ENCODE measurements around the gene GGT5. TPM values are rescaled to one million over a fixed set of nuclear protein-coding genes. Genes with fewer than 3 reads are reported as not detected.

GGT5 gene
- total and polyA plus RNA-seq, 2 of the 13 experiments (the other 11 are each of a cell fraction or from before 2014, with no cell fraction given): 0.69 to 3.1 TPM

DNA sequence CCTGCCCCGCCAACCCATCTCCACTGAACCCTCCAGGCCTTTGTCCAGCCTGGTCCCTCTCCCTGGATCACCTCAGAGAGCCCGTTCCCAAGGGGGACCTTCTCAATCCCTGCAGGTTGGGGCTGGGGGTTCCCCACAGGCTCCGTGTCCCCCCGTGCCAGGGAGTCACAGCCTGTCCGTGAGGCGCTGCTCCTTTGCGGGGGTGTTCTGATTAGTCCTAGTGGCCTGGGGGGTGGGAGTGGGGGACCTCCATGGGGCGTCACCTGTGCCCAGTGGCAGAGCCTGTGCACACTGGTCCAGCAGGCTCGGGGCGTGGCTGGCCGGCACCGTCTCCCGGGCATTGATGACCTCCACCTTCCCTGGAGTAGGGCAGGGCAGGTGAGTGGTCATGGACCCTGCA, 11.6 kb downstream of the GGT5 start (continued):
- TF ChIP-seq, protein P1, sequence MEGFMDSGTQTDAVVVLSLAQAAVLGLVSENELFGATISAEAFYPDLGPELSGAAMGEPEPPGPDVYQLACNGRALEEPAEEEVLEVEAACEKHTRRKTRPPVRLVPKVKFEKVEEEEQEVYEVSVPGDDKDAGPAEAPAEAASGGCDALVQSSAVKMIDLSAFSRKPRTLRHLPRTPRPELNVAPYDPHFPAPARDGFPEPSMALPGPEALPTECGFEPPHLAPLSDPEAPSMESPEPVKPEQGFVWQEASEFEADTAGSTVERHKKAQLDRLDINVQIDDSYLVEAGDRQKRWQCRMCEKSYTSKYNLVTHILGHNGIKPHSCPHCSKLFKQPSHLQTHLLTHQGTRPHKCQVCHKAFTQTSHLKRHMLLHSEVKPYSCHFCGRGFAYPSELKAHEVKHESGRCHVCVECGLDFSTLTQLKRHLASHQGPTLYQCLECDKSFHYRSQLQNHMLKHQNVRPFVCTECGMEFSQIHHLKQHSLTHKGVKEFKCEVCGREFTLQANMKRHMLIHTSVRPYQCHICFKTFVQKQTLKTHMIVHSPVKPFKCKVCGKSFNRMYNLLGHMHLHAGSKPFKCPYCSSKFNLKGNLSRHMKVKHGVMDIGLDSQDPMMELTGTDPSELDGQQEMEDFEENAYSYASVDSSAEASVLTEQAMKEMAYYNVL (CRISPR knock-in tag; IDR thresholded peaks at IDR 0.05; ENCODE audit: borderline replicate concordance): no peak
- TF ChIP-seq KDM5A (IDR thresholded peaks at IDR 0.05; ENCODE audit: borderline replicate concordance, low read length): no peak
- TF ChIP-seq SMAD3 (CRISPR knock-in tag; IDR thresholded peaks at IDR 0.05): no peak
- no peak for TF ChIP-seq MIER3 (CRISPR knock-in tag; IDR thresholded peaks at IDR 0.05; ENCODE audit: borderline replicate concordance)

DNA sequence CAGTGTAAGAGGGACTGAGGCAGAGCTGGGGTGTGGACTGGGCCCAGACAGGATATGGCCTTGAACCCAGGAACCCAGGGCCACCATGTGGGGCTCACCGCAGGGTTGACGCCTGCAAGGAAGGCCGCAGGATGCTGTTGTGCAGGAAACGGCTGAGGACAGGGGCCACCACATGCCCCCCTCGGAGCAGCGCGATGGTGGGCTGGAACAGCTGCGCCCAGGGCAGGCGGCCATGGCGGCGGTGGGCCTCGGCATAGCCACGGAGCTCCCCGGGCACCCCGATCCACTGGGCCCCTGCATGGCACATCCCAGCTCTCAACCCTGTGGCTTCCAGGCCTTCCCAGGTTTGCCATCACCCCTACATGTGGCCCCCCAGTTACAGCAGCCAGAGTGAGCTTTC, 12.2 kb downstream of the GGT5 start:
- TF ChIP-seq CREM (IDR thresholded peaks at IDR 0.05): no peak
- TF ChIP-seq CREM (CRISPR knock-in tag; IDR thresholded peaks at IDR 0.05): no peak
- TF ChIP-seq, protein P2, sequence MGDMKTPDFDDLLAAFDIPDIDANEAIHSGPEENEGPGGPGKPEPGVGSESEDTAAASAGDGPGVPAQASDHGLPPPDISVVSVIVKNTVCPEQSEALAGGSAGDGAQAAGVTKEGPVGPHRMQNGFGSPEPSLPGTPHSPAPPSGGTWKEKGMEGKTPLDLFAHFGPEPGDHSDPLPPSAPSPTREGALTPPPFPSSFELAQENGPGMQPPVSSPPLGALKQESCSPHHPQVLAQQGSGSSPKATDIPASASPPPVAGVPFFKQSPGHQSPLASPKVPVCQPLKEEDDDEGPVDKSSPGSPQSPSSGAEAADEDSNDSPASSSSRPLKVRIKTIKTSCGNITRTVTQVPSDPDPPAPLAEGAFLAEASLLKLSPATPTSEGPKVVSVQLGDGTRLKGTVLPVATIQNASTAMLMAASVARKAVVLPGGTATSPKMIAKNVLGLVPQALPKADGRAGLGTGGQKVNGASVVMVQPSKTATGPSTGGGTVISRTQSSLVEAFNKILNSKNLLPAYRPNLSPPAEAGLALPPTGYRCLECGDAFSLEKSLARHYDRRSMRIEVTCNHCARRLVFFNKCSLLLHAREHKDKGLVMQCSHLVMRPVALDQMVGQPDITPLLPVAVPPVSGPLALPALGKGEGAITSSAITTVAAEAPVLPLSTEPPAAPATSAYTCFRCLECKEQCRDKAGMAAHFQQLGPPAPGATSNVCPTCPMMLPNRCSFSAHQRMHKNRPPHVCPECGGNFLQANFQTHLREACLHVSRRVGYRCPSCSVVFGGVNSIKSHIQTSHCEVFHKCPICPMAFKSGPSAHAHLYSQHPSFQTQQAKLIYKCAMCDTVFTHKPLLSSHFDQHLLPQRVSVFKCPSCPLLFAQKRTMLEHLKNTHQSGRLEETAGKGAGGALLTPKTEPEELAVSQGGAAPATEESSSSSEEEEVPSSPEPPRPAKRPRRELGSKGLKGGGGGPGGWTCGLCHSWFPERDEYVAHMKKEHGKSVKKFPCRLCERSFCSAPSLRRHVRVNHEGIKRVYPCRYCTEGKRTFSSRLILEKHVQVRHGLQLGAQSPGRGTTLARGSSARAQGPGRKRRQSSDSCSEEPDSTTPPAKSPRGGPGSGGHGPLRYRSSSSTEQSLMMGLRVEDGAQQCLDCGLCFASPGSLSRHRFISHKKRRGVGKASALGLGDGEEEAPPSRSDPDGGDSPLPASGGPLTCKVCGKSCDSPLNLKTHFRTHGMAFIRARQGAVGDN (CRISPR knock-in tag; IDR thresholded peaks at IDR 0.05): peak; percentile 18; the same call in 1 of the 2 replicates
- Histone ChIP-seq H4K20me1 (ENCODE audit: insufficient read depth, low read length) (no peaks in the 10 kb centered on the region), H3K79me2 (ENCODE audit: insufficient read depth, low read length) (no peaks in the 10 kb centered on the region), H3K4me1 (ENCODE audit: insufficient read depth, low read length) (peaks cover 20% of the 10 kb centered on the region), H3K4me2 (ENCODE audit: low read depth, low read length) (no peak overlapping the region), H2AFZ (ENCODE audit: low read length) (no peak overlapping the region), H3K9ac (ENCODE audit: insufficient read depth, low read depth, low read length) (no peak overlapping the region), H3K36me3 (replicated peaks in 1 of 2; ENCODE audit: control insufficient read depth in 1 of 2, insufficient read depth in 2 of 2, low read length in 2 of 2) (no peaks in the 10 kb centered on the region), H3K4me3 (replicated peaks in 1 of 3; ENCODE audit: insufficient read depth in 1 of 3, low read depth in 2 of 3, low read length in 3 of 3) (no peak overlapping the region), H3K9me3 (ENCODE audit: low read length) (no peaks in the 10 kb centered on the region), H3K27me3 (ENCODE audit: control insufficient read depth in 1 of 2, insufficient read depth in 2 of 2, low read length in 2 of 2) (no peaks in the 10 kb centered on the region), H3K27ac (ENCODE audit: extremely low read length, insufficient read depth, low read length) (no peak overlapping the region)
- in situ Hi-C loops (cut with HindIII; ENCODE audit: extremely low pct_ligation_motif_present, low pct_unique_long_range_greater_than_20kb) (no loop called here), intact Hi-C loops (cut with micrococcal nuclease; ENCODE audit: unreplicated experiment) (no loop called here)
- ChIA-PET CTCF (ENCODE audit: low intra/inter-chr PET ratio, low total read pairs) (no interaction called here), POLR2A (no interaction called here)
- 85% methylated on average over 12 of the region's 15 CpGs for WGBS (ENCODE audit: low lambda C conversion rate)
- no peak for DNase-seq (ENCODE audit: low spot score)
- FAIRE-seq: no peak
- BruUV-seq (replicated peaks): no TSS peak
- ATAC-seq: no peak

Measured in HepG2 (cell line).